GM12891 (cell line): Measurements from ENCODE around the gene EPAS1.

Experiments used
- POLR2A ChIP-seq: IDR thresholded peaks from 2 replicates; pipeline ENCODE4 v1.6.1; 2011; ENCODE audit warnings: low read depth, low read length, control low read depth
- POLR2AphosphoS5 ChIP-seq: IDR thresholded peaks from 2 replicates; pipeline ENCODE4 v1.6.1; 2011; ENCODE audit warnings: low read depth, low read length, control low read depth
- TAF1 ChIP-seq: IDR thresholded peaks from 2 replicates; pipeline ENCODE4 v1.6.1; 2011; ENCODE audit warnings: low read depth, low read length, control low read depth

DNA sequence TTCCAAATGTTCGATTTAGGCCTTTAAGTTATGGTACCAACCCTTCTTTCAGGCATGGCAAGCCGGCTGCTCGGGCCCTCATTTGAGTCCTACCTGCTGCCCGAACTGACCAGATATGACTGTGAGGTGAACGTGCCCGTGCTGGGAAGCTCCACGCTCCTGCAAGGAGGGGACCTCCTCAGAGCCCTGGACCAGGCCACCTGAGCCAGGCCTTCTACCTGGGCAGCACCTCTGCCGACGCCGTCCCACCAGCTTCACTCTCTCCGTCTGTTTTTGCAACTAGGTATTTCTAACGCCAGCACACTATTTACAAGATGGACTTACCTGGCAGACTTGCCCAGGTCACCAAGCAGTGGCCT is 87.2 kb downstream of the EPAS1 start:
- TF ChIP-seq TAF1, result no peak
- TF ChIP-seq POLR2AphosphoS5, result no peak
- no peak for TF ChIP-seq POLR2A
